ENCODE data around the gene AARS2. TPM values are rescaled to one million over a fixed set of nuclear protein-coding genes. Genes with fewer than 3 reads are reported as not detected.

AARS2 gene
- total and polyA plus RNA-seq, 2 of the 8 experiments (the other 6 are each of a cell fraction or from before 2014, with no cell fraction given) = 8.6 to 20.4 TPM

DNA sequence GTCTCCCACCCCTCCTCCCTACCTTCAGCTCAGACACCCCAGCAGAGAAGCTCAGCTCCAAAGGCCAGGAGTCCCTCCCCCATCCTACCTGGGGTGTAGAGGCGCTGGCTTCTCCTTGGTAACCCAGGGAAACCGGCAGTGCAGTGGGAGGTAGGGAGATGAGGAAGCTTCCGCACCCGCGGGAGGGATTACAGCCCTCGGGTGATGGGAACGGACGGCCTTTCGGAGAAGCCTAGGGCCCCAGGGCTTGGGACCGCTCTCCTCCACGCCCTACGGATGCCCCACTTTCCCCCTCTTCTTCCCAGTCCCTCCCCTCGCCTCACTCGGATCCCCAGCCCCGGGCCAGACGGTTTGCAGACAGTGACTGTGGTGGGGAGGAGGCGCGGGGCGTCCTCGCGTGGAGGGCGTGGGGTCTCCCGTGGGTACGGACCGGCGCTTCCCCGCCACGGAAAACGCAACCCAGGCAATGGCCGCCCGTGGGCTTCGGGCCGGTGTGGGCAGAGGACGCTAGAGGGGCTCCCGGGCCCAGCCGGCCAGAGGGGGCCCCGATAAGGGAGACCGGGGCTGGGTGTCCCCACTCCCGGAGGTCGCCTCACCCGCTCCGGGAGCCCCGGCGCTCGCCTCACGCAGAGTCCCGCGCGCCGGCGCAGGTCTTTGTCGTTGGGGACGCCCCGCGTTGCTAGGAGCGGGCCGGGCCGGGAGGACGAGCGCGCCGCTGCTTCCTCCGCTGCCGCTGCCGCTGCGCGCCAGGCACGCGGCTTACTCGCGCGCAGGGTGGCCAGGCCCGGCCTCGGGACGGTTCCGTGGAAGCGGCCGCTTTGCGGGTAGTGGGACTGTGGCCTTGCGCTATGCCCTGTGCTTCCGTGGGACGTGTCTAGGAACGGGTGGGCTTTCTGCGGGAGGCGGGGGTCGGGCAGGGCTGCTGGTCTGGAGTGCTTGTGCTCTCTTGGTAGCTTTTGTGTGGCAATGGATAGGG is 15.8 kb downstream of the AARS2 start (continued):
- TF ChIP-seq, protein P1, sequence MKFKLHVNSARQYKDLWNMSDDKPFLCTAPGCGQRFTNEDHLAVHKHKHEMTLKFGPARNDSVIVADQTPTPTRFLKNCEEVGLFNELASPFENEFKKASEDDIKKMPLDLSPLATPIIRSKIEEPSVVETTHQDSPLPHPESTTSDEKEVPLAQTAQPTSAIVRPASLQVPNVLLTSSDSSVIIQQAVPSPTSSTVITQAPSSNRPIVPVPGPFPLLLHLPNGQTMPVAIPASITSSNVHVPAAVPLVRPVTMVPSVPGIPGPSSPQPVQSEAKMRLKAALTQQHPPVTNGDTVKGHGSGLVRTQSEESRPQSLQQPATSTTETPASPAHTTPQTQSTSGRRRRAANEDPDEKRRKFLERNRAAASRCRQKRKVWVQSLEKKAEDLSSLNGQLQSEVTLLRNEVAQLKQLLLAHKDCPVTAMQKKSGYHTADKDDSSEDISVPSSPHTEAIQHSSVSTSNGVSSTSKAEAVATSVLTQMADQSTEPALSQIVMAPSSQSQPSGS (IDR thresholded peaks at IDR 0.05; ENCODE audit: low read length) = no peak
- TF ChIP-seq HDAC2 (IDR thresholded peaks at IDR 0.05; ENCODE audit: borderline replicate concordance in 1 of 2, low read depth in 2 of 2, low read length in 2 of 2) (peak in 1 of 2 experiments; percentile 46; a peak in 1 of 4 replicates), YY1 (IDR thresholded peaks at IDR 0.05; ENCODE audit: low read depth, low read length) (0 out of 2 replicates have a peak, but pooled peaks have one; percentile 15), TAF7 (optimal IDR thresholded peaks at IDR 0.05; ENCODE audit: borderline replicate concordance, low read depth, low read length) (no peak), RBBP5 (IDR thresholded peaks at IDR 0.05; ENCODE audit: borderline replicate concordance, low read depth, low read length) (peak; percentile 62; the same call in 1 of the 2 replicates), RAD21 (IDR thresholded peaks at IDR 0.05 in 1 of 2, conservative IDR thresholded peaks at IDR 0.05 in 1 of 2; ENCODE audit: low read depth in 2 of 2, low read length in 2 of 2) (no peak), POLR2AphosphoS5 (IDR thresholded peaks at IDR 0.05; ENCODE audit: low read depth, low read length) (peak; percentile 60), PHF8 (conservative IDR thresholded peaks at IDR 0.05; ENCODE audit: low read depth, low read length) (peak; percentile 49; the same call in 1 of the 2 replicates), SIN3A (conservative IDR thresholded peaks at IDR 0.05 in 1 of 2, IDR thresholded peaks at IDR 0.05 in 1 of 2; ENCODE audit: low read depth in 1 of 2, low read length in 2 of 2) (peak; percentile 32 to 86; a peak in 3 of 4 replicates), POLR2A (IDR thresholded peaks at IDR 0.05; ENCODE audit: control extremely low read depth in 1 of 2, low read depth in 2 of 2, low read length in 2 of 2) (peak in 1 of 2 experiments; percentile 38; a peak in 1 of 3 replicates), KDM1A (IDR thresholded peaks at IDR 0.05; ENCODE audit: borderline replicate concordance, low read length) (no peak), ASH2L (IDR thresholded peaks at IDR 0.05; ENCODE audit: low read length) (peak; percentile 81), TEAD4 (IDR thresholded peaks at IDR 0.05; ENCODE audit: low read depth, low read length) (0 out of 2 replicates have a peak, but pooled peaks have one; percentile 21)
- TF ChIP-seq, protein P2, sequence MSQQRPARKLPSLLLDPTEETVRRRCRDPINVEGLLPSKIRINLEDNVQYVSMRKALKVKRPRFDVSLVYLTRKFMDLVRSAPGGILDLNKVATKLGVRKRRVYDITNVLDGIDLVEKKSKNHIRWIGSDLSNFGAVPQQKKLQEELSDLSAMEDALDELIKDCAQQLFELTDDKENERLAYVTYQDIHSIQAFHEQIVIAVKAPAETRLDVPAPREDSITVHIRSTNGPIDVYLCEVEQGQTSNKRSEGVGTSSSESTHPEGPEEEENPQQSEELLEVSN (IDR thresholded peaks at IDR 0.05) = peak; percentile 63
- TF ChIP-seq, protein P3, sequence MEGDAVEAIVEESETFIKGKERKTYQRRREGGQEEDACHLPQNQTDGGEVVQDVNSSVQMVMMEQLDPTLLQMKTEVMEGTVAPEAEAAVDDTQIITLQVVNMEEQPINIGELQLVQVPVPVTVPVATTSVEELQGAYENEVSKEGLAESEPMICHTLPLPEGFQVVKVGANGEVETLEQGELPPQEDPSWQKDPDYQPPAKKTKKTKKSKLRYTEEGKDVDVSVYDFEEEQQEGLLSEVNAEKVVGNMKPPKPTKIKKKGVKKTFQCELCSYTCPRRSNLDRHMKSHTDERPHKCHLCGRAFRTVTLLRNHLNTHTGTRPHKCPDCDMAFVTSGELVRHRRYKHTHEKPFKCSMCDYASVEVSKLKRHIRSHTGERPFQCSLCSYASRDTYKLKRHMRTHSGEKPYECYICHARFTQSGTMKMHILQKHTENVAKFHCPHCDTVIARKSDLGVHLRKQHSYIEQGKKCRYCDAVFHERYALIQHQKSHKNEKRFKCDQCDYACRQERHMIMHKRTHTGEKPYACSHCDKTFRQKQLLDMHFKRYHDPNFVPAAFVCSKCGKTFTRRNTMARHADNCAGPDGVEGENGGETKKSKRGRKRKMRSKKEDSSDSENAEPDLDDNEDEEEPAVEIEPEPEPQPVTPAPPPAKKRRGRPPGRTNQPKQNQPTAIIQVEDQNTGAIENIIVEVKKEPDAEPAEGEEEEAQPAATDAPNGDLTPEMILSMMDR (IDR thresholded peaks at IDR 0.05; ENCODE audit: control extremely low read depth in 1 of 3, insufficient read depth in 1 of 3, low read depth in 1 of 3, low read length in 3 of 3) = no peak
- TF ChIP-seq, protein P4, sequence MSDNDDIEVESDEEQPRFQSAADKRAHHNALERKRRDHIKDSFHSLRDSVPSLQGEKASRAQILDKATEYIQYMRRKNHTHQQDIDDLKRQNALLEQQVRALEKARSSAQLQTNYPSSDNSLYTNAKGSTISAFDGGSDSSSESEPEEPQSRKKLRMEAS (IDR thresholded peaks at IDR 0.05) = peak; percentile 85
